Glomerular endothelial cell (primary cell): Measurements from ENCODE around the gene PTPN11. TPM values are rescaled to one million over a fixed set of nuclear protein-coding genes. Genes with fewer than 3 reads are reported as not detected.
"Not testable (repeated sequence)": the region's sequence is repeated elsewhere in the genome, so short reads cannot be mapped to it uniquely, and the experiment has no call there.

Source experiments
- DNase-seq: peaks from one replicate; pipeline ENCODE4 v3.0.0-alpha.2; 2011; ENCODE audit warnings: low read depth, low spot score; ENCODE audit errors: extremely low read depth
- total RNA-seq: library from RNA; depleted of rRNA; stranded (reverse); fragments of >200 nt; gene quantifications from 2 replicates; pipeline ENCODE4 v1.2.3, GENCODE V29; 2015

PTPN11 gene
- total RNA-seq, 1 donor from 2014 or later, result 82.7 TPM

DNA sequence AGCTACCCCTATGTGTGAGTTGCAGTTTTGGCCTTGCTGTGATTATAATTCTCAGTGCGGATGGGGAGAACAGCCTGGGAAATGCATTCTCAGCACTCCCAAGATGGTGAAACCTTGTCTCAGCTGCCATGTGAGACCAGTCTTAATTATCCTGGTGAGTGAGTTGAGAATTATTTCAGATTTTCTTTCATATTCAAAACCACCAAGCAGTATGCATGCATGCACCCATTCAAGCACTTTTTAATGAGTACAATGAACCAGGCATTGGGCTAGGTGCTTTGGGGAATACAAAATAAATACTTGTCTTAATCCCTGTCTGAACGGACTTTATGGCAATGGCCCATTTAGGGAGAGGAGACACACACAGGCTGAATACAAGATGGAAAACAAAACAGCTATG is 94.7 kb downstream of the PTPN11 start:
- no peak for DNase-seq

DNA sequence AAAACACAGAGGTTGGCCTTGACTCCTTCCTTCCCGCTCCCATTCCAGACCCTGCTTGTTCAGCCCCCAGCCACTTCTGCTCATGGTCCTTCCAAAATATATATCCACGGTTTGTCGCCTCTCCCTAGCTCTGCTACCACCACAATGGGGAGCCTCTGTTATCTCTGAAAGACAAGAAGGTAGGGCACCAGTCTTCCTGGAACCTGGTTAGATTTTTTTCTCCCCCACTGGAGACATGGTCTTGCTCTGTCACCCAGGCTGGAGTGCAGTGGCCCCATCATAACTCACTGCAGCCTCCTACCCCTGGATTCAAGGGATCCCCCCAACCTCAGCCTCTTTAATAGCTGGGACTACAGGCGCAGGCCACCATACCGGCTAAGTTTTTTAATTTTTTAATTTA is 95.7 kb downstream of the PTPN11 start:
- no peak for DNase-seq

DNA sequence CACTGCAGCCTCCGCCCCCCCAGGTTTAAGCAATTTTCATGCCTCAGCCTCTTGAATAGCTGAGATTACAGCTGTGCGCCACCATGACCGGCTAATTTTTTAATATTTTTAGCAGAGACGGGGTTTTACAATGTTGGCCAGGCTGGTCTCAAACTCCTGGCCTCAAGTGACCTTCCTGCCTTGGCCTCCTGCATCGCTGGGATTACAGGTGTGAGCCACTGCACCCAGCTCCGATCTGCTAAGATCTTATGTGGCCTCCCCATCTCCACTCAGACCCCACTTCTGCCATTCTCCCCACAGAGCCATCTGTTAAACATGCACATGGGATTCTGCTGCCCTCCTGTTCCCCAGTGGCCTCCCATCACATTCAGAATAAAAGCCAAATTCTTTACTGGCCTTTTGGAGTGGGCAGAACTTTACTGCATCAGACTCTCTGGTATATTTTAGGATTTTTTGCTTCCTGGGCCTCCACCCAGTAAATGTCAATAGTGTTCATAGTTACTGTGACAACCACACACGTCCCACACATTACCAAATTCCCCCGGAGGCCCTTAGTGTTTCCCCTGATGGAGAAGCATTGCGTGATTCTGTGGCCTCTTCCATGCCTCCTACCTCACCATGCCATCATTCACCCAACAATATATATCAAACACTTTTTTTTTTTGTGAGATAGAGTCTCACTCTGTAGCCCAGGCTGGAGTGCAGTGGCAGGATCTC is 96.3 kb downstream of the PTPN11 start:
- DNase-seq, result no peak

DNA sequence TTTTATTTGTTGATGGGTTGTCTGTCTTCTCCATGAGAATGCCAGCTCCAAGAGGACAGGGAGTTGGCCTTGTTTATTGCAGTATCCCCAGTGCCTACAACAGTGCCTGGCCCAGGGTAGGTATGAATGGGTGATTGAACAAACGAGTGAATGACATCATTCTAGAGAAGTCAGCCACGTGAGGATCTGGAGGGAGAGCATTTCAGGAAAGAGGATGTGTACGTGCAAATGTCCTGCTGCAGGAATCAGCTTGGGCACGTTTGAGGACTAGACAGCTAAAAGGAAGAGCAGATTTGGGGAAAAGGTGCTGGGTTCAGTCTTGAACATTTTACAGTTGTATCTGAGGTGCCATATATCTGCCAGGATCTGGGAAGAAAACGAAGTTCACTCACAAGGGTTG is 97.1 kb downstream of the PTPN11 start:
- no peak for DNase-seq

DNA sequence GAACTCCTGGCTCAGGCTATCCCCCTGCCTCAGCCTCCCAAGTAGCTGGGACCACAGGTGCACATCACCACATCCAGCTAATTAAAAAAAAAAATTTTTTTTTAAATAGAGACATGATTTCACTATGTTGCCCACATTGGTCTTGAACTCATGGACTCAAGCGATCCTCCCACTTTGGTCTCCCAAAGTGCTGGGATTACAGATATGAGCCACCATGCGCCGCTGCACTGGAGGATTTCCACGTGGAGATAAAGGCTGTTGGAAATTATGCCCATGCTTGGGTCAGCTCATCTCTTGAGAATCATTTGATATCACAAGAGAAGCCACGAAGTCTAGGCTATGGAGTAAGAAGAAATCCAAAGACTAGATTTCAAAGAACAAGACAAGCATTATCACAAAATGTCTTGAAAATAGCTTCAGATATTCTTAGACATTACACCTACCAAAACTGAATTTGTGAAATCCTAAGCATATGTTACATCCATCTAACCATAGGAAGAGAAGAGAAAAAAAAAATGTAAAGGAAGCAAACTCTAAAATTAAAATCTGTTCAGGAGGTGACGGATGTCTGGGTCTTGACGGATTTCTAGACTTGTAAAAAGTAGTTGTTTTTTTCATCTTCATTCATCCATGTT is 99.1 kb downstream of the PTPN11 start:
- no peak for DNase-seq

DNA sequence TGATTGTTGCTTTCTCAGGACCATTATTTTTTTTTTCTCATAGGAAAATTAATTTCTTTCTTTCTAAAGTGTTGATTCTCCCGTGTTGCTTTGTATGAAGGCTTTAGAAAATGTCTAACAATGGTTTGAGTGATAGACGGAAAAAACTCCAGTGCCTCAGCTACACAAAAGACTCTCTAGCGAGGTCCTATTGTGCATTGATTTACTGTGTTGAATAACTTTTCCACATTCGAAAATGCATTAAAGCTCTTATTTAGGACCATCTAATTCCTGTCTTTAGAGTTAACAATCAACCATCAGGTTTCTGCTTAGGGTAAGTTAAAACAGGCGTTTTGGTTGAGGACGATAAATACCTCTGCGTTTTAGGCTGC is 99.6 kb downstream of the PTPN11 start:
- no peak for DNase-seq

DNA sequence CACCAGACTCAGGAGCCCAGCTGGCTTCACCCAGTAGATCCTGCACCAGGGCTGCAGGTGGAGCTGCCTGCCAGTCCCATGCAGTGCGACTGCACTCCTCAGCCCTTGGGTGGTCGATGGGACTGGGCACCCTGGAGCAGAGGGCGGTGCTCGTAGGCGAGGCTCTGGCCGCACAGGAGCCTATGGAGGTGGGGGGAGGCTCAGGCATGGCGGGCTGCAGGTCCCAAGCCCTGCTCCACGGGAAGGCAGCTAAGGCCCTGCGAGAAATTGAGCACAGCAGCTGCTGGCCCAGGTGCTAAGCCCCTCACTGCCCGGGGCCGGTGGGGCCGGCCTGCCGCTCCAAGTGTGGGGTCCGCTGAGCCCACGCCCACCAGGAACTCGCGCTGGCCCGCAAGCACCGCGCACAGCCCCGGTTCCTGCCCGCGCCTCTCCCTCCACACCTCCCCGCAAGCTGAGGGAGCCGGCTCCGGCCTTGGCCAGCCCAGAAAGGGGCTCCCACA is 101.1 kb downstream of the PTPN11 start:
- DNase-seq, result not testable (repeated sequence)

DNA sequence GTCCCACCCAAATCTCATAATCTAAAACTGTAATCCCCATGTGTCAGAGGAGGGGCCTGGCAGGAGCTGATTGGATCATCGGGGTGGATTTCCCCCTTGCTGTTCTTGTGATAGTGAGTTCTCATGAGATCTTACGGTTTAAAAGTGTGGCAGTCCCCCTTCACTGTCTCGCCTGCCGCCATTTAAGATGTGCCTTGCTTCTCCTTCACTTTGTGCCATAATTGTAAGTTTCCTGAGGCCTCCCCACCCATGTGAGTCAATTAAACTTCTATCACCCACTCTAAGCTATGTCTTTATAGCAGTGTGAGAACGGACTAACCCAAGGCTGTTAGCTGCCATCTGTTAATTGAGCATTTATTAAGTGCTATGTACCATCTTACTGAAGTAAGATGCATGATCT is 105.1 kb downstream of the PTPN11 start:
- DNase-seq, result no peak

DNA sequence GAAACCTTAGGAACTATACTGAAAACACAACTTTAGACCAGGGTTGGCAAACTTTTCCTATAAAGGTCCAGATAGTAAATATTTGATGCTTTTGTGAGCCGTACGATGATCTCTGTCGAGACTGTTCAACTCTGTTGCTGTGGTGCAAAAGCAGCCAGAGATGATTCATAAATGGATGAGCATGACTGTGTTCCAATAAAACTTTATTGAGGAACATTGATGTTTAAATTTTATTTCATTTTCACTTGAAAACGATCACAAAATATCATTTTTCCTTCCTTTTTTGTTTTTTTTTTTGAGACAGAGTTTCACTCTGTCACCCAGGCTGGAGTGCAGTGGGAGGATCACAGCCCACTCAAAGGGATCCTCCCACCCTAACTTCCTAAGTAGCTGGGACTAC is 105.5 kb downstream of the PTPN11 start:
- no peak for DNase-seq

DNA sequence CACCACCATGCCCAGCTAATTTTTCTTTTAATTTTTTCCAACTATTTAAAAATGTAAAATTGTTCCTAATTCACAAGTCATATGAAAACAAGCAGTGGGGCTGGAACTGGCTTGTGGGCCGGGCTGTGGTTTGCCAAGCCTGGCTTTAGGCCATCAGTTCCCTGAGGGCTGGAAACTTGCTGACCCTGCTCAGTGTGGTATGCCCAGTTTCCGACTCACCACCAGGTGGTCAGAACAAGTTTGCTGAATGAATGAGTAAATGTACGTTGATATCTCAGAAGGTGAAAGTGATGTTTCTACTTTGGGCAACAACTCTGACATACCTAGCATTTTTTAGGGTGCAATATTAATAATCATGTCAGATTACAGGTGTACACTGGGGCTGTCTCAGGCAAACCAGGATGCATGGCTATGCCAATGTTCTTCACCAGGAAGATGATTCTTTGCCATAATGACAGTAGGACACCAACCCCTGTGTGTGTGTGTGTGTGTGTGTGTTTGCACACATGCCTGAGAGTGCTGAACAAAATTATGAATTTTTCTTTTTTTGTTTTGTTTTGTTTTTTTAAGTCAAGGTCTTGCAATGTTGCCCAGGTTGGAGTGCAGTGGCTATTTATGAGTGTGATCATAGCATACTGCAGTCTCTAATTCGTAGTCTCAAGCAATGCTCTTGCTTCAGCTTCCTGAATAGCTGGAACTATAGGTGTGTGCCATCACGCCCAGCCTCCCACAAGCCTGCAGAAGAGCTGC is 106.1 kb downstream of the PTPN11 start:
- no peak for DNase-seq

DNA sequence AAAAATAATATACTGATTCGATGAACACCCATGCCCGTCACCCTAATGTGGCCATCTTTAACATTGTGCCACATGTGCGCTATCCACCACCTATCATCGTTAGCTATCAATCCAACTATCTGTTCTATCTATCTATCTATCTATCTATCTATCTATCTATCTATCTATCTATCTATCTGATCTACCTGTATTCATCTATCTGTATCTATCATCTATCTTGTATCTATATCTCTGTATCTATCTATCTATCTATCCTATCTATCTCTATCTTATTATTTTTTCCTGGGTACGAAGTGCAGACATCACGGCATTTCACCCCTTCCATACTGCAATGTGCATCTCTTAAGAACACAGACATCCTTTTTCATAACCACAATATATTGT is 106.7 kb downstream of the PTPN11 start:
- no peak for DNase-seq

DNA sequence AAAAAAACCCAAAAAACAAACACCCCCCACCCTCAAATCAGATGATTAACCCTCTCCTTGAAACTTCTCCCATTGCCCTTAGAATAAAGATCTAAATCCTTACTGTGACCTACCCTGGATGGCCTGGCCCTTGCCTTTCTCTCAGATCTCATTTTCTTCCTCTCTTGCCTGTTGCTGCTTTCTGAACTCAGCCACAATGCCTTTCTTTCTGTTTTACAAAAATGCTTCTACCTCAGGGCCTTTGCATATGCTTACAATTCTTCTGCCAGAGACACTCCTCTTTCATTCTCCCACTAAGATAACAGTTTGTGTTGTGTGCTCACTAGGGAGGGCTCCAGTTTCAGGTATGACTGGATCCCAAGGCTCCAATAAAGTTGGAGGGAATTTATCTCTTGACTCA is 108.3 kb downstream of the PTPN11 start:
- DNase-seq, result no peak

DNA sequence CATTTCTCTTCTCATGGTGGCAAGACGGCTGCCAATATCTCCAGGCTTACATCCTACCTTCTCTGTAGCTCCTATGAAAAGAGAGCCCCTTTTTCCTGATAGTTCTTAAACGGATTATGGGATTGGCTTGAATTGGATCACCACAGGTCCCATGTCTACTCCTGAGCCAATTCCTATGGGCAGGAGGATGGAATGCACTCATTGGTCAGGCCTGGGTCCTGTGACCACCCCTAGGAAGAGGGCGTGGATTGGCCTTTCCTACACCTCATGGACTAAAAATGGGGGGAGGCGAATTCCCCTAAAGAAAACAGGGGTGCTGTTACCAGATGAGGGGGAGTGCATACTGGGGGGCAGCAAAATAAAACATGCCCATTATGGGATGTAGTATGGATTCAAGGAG is 108.8 kb downstream of the PTPN11 start:
- no peak for DNase-seq

DNA sequence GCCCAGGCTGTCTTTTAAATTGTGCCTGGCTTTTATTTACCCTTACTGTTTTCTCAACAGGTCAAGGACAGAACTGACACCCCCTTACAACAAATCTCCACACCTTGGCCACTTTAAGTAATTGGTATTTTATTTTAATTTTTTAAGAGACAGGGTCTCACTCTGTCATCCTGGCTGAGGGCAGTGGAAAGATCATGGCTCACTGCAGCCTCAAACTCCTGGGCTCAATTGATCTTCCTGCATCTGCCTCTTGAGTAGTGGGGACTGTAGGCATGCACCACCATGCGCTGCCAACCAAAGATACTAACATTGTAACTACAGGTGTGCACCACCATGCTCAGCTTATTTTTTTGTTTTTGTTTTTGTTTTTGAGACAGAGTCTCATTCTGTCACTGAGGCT is 109.8 kb downstream of the PTPN11 start:
- no peak for DNase-seq

DNA sequence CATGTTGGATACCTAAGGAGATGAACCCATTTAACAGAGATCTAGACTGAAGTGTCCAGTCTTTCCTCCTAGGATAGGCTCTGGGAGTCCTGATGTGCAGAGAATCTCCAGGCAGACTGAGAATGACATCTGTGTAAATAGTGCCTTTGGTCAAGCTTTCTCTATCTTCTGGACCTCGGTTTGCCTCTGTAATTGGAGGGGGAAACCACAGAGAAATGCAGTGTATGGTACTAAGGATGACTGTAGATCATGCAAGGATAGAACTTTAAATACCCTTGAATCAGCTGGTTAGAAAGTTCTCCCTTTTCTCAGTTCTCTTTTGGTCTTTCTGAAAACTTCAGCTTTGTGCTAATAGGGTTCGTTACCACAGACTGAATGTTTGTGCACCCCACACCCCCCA is 112.2 kb downstream of the PTPN11 start:
- no peak for DNase-seq

DNA sequence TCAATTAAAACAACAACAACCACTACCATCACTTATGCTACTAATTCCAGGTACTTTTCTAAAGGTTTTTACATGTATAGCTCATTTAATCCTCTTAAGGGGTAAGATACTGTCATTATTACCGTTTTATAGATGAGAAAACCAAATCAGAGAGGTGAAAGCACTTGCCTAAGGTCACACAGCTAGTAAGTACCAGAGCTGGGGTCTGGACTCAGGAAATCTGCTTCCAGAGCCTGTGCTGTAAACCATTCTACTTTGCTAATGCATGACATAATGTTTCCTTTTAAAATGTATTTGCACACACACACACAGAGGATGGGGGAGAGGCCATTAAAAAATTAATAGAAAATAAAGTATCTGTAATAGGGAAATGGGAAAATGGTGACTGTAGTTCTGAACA is 113.4 kb downstream of the PTPN11 start:
- DNase-seq, result no peak

DNA sequence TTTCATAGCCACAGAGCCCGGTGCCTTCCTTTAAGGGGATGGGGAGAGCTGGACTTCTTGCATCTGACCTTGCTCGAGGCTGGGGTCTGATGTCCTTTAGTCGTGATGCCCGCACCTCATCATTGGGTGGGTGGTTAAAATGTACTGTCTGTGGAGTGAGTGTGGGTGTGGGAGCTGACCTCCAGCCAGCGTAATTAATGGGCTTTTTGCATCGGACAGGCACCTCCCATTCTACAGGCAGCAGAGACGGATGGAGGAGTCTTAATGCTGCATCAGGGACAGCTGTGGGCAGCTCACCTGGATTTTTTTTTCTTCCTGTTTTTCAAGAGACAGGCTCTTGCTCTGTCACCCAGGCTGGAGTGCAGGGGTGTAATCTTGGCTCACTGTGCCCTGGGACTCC is 114.8 kb downstream of the PTPN11 start:
- no peak for DNase-seq

DNA sequence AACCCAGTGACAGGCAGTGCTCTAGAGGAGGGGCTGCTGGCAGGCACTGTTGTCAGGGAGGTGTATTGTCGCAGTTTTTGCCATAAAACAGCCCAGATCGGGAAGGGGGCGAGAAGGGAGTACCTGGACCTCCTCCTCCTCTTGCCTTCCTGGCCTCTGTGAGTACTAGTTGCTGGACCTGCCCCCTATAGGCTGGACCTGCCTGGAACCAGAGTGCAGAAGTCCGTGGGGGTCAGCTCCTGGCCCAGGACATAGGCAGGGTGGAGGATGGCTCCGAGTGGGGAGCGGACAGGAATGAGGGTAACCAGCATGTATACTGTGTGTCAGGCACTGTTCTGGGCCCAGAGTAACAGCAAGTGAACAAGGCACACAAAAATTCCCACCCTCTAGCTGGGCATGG is 116.3 kb downstream of the PTPN11 start:
- DNase-seq, result no peak

DNA sequence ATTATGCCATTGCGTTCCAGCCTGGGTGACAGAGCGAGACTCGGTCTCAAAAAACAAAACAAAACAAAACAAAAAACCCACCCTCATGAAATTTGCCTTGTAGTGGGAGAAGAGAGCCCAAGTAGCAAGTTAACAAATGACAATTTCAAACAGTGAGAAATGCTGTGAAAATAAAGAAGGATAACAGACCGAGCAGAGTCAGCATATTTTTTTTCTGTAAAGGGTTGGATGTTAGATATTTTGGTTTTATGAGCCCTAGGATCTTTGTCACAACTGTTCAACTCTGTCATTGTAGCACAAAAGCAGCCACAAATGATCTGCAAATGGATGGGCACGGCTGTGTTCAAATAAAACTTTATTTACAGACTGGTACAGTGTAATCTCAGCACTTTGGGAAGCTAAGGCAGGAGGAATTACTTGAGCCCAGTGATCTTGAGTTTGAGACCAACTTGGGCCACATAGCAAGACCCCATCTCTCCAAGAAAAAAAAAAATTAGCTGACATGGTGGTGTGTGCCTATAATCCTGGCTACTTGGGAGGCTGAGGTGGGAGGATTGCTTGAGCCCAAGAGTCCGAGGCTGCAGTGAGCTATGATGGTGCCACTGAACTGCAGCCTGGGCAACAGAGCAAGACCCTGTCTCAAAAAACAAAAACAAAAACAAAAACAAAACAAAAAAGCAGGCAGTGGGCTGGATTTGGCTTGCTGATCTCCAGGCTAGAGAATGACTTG is 117.1 kb downstream of the PTPN11 start:
- DNase-seq, result no peak

DNA sequence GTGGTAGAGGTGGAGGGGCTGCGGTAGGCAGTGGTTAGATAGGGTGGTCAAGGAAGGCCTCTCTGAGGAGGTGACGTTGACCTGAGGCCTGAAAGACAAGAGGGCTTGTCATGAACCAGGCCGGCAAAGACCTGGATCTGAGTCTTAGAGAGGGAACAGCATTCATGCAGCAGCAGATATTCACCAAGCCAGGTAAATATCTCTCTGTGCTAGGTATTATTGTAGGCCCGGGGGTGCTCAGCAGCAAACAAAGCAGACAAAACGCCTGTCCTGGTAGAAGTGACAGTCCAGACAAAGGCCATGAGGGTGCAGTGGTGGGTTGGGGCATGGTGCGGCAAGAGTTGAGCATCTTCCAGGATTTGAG is 117.6 kb downstream of the PTPN11 start:
- DNase-seq, result no peak

DNA sequence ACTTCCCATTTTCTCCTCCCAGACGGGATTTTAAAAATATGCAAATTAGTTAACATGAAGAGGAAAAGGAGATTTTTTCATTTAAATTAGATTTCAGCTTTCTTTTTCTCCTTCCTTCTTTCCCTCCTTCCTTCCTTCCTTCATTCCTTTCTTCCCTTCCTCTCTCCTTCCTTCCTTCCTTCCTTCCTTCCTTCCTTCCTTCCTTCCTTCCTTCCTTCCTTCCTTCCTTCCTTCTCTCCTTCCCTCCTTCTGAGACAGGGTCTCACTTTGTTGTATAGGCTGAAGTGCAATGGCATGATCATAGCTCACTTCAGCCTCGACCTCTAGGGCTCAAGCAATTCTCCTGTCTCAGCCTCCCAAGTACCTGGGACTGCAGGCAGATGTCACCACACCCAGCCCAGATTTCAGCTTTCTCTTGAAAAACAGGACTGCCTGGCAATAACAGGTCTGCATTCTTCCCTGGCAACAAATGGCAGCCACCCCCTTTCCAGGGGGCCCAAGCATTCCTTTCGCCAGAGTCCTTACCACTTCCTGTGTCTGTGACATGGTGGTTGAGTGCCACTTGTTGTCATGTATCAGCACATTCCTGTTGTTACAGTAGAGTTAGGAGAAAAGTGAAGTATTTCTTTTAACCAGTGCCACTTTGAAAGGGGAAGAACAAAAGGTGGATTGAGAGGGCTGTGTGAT is 119.1 kb downstream of the PTPN11 start:
- no peak for DNase-seq
